Measurements from ENCODE around the gene PCDHA8. TPM values are rescaled to one million over a fixed set of nuclear protein-coding genes. Genes with fewer than 3 reads are reported as not detected.

Gene PCDHA8
- total RNA-seq, 4 donors from 2014 or later: 0.18 TPM; not detected in 3

DNA sequence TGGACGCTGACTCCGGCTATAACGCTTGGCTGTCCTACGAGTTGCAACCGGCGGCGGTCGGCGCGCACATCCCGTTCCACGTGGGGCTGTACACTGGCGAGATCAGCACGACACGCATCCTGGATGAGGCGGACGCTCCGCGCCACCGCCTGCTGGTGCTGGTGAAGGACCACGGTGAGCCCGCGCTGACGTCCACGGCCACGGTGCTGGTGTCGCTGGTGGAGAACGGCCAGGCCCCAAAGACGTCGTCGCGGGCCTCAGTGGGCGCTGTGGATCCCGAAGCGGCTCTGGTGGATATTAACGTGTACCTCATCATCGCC lies 36.2 kb downstream of the PCDHA8 start:
- peaks cover 7 to 23% (median 17%) of the 10 kb centered on the region in 3 donors for H3K27me3 ChIP-seq
- H3K9me3 ChIP-seq: peaks cover 0 to 6% (median 0%) of the 10 kb centered on the region in 3 donors
- intact Hi-C loops (cut with DNase I; ENCODE audit: low total_unique reads): no loop called here
- H3K27ac ChIP-seq: no peak overlapping the region
- TF ChIP-seq, protein P1, sequence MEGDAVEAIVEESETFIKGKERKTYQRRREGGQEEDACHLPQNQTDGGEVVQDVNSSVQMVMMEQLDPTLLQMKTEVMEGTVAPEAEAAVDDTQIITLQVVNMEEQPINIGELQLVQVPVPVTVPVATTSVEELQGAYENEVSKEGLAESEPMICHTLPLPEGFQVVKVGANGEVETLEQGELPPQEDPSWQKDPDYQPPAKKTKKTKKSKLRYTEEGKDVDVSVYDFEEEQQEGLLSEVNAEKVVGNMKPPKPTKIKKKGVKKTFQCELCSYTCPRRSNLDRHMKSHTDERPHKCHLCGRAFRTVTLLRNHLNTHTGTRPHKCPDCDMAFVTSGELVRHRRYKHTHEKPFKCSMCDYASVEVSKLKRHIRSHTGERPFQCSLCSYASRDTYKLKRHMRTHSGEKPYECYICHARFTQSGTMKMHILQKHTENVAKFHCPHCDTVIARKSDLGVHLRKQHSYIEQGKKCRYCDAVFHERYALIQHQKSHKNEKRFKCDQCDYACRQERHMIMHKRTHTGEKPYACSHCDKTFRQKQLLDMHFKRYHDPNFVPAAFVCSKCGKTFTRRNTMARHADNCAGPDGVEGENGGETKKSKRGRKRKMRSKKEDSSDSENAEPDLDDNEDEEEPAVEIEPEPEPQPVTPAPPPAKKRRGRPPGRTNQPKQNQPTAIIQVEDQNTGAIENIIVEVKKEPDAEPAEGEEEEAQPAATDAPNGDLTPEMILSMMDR (IDR thresholded peaks at IDR 0.05 in 4 of 5, conservative IDR thresholded peaks at IDR 0.05 in 1 of 5): no peak
- no peak for TF ChIP-seq POLR2A (IDR thresholded peaks at IDR 0.05)
- H3K4me1 ChIP-seq: no peaks in the 10 kb centered on the region
- in situ Hi-C loops (cut with MboI; ENCODE audit: low sequenced_read_pairs in 4 of 4): no loop called here
- H3K4me3 ChIP-seq: no peak overlapping the region
- H3K36me3 ChIP-seq: no peaks in the 10 kb centered on the region
- ATAC-seq: no peak
- DNase-seq: no peak

DNA sequence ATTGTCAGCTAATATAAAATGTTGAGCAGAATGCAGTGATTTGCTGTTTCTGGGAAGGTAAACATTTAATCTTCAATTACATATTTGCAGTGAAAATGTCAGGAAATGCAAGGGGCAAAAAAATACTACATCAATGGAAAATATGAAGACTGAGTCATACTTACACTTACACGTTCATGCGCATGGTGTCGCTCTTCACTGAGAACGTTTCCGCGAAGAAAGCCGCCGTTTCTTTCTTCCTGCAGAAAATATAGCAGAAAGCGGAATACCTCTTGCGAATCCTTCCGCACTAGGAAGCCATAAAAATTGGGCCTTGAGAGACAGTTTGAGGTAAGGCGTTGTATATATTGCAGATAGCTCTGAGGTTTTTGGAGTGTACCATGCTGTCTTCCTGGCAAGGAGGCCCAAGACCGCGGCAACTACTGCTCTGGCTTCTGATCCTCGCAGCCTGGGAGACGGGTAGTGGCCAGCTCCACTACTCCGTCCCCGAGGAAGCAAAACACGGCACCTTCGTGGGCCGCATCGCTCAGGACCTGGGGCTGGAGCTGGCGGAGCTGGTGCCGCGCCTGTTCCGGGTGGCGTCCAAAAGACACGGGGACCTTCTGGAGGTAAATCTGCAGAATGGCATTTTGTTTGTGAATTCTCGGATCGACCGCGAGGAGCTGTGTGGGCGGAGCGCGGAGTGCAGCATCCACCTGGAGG lies 41.1 kb downstream of the PCDHA8 start, which contains the start of gene PCDHA13:
TSS of gene PCDHA13 (plus strand) at position 236 of the 702 bp plus-strand sequence. CDS start at position 381, 145 bp downstream.
- Histone ChIP-seq H3K4me3 (peak within 1 kb of the TSS in 1 of 4 donors; percentile 6), H3K4me1 (no peaks in the 10 kb centered on the region), H3K27ac (no peak within 1 kb of the TSS), H3K36me3 (no peaks in the 10 kb centered on the region), H3K9me3 (peaks cover 0 to 5% (median 0%) of the 10 kb centered on the region in 3 donors), H3K27me3 (peaks cover 12 to 17% (median 14%) of the 10 kb centered on the region in 3 donors)
- in situ Hi-C loops (cut with MboI; ENCODE audit: low sequenced_read_pairs in 4 of 4): no loop called here
- no peak for TF ChIP-seq POLR2A (IDR thresholded peaks at IDR 0.05)
- TF ChIP-seq, protein P1 (IDR thresholded peaks at IDR 0.05 in 4 of 5, conservative IDR thresholded peaks at IDR 0.05 in 1 of 5): no peak
- intact Hi-C loops (cut with DNase I; ENCODE audit: low total_unique reads): no loop called here
- no peak for DNase-seq
- ATAC-seq: no peak

DNA sequence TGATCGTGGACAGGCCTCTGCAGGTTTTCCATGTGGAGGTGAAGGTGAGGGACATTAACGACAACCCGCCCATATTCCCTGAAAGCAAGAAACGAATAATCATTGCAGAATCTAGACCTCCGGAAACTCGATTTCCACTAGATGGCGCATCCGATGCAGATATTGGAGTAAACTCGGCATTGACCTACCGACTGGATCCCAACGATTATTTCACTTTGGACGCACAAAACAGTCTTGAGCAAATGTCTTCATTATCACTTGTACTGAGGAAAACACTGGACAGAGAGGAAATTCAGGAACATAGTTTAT lies 41.6 kb downstream of the PCDHA8 start:
- in situ Hi-C loops (cut with MboI; ENCODE audit: low sequenced_read_pairs in 4 of 4) (no loop called here), intact Hi-C loops (cut with DNase I; ENCODE audit: low total_unique reads) (no loop called here)
- no peaks in the 10 kb centered on the region for H3K36me3 ChIP-seq
- H3K27me3 ChIP-seq: peaks cover 12 to 15% (median 14%) of the 10 kb centered on the region in 3 donors
- ATAC-seq (no peak), DNase-seq (no peak)
- TF ChIP-seq POLR2A (IDR thresholded peaks at IDR 0.05): no peak
- TF ChIP-seq, protein P1 (IDR thresholded peaks at IDR 0.05 in 4 of 5, conservative IDR thresholded peaks at IDR 0.05 in 1 of 5): no peak
- H3K27ac ChIP-seq: no peak overlapping the region
- H3K4me1 ChIP-seq: no peaks in the 10 kb centered on the region
- H3K9me3 ChIP-seq: peaks cover 0 to 5% (median 0%) of the 10 kb centered on the region in 3 donors
- no peak overlapping the region for H3K4me3 ChIP-seq

DNA sequence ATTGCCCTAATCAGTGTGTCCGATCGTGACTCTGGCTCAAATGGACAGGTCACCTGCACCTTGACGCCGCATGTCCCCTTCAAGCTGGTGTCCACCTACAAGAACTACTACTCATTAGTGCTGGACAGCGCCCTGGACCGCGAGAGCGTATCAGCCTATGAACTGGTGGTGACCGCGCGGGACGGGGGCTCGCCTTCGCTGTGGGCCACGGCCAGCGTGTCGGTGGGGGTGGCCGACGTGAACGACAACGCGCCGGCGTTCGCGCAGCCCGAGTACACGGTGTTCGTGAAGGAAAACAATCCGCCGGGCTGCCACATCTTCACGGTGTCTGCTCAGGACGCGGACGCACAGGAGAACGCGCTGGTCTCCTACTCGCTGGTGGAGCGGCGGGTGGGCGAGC lies 42.4 kb downstream of the PCDHA8 start:
- Histone ChIP-seq H3K27ac (no peak overlapping the region), H3K27me3 (peaks cover 9 to 14% (median 12%) of the 10 kb centered on the region in 3 donors), H3K4me3 (no peak overlapping the region), H3K9me3 (peaks cover 0 to 5% (median 0%) of the 10 kb centered on the region in 3 donors), H3K36me3 (no peaks in the 10 kb centered on the region), H3K4me1 (no peaks in the 10 kb centered on the region)
- ATAC-seq (no peak), DNase-seq (no peak)
- TF ChIP-seq, protein P1 (IDR thresholded peaks at IDR 0.05 in 4 of 5, conservative IDR thresholded peaks at IDR 0.05 in 1 of 5): no peak
- TF ChIP-seq POLR2A (IDR thresholded peaks at IDR 0.05): no peak
- intact Hi-C loops (cut with DNase I; ENCODE audit: low total_unique reads) (no loop called here), in situ Hi-C loops (cut with MboI; ENCODE audit: low sequenced_read_pairs in 4 of 4) (no loop called here)
